MV-4-11 (cell line): Measurements from ENCODE around the gene CDK11A.

Experiments
- DNase-seq: peaks from one replicate; lab custom pipeline; 2025; lab: John Stamatoyannopoulos, UW

The CDK11A gene

GRCh38 chr1:1724035-1724864 lies at the start of gene CDK11A:
CDK11A (minus strand) TSS chr1:1724357; CDS start chr1:1722818, 1,539 bp downstream.
- DNase-seq, result peak; percentile 99

GRCh38 chr1:1773874-1774273 lies 49.7 kb upstream of the CDK11A start:
- no peak for DNase-seq

DNA sequence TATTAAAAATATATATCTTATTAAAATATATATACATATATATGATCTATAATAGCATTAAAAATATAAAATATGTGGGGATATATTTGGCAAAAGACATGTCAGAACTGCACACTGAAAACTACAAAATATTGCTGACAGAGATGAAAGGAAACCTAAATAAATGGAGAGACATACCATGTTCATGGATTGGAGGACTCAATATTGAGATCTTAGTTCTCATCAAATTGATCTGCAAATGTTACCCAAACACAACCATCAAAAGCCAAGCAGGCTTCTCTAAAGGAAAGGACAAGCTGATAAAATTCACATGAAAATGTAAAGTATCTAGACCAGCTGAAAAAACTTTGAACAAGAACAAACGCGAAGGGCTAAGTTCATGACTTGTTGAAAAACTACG lies 46.9 kb upstream of the CDK11A start:
- no peak for DNase-seq

DNA sequence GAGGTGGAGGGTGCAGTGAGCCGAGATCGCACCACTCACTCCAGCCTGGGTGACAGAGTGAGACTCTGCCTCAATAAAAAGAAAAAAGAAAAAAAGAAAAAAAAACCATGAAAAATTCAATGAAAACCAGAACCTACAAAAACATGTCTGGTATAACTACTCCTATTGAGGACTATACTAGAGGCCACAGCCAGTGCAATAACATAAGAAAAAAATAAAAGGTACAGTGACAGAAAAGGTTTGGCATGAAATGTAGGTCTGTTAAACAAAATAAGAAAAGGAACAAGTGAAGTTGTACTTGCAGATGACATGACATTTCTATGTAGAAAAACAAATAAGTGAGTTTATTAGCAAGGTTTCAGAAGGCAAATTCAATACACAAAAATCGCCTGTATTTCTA lies 45.9 kb upstream of the CDK11A start:
- DNase-seq, result no peak

DNA sequence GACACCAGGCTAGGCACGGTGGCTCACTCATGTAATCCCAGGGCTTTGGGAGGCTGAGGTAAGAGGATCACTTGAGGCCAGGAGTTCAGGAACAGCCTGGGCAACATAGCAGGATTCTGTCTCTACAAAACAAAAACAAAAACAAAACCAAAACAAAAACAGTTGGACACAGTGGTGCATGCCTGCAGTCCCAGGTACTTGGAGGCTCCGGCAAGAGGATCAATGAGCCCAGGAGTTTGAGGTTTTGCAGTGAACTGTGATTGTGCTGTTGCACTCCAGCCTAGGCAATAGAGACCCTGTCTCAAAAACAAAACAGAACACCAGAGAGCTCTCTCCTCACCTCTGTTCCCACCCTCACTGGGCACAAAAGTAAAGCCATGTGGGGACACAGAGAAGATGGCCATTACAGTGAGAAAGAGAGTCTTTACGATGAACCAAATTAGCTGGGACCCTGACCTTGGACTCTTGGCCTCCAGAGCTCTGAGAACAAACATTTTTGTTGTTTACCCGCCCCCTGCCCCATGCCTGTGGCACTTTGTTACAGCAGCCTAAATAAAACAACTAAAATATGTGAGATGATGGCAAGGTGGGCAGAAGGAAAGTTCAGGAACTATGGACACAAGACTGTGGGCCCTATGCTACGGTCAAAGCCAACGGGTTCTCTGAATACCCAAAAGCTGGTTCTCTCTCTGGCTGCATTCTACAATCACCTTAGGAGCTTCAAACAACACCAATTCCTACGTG lies 44.3 kb upstream of the CDK11A start:
- no peak for DNase-seq

DNA sequence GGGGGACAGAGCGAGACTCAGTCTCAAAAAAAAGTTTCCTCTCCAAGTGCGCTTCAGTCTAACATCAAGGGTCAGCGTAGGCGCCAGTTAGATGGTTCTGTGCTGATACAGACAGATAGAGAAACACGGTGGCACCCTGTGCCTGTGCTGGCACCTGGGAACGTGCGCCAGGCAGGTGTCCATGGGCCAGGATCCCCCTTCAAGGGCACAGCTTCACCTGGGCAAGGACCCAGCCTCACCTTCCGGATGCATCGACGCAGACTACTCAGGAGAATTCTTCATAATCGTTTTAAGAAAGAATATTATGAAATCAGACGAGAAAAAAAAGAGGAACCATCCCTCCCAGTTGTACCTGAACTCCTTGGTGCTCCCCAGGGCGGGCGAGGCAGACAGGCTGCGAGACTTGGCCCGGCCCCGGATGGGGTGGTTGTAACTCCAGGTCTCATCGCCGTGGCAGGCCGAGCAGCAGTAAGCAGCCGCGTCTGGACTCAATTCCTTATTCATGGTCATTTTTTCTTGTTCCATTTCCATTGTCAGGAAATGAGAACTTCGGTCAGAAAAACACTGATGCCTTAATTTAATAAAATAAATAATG lies 40.8 kb upstream of the CDK11A start:
- peak; percentile 59 for DNase-seq

DNA sequence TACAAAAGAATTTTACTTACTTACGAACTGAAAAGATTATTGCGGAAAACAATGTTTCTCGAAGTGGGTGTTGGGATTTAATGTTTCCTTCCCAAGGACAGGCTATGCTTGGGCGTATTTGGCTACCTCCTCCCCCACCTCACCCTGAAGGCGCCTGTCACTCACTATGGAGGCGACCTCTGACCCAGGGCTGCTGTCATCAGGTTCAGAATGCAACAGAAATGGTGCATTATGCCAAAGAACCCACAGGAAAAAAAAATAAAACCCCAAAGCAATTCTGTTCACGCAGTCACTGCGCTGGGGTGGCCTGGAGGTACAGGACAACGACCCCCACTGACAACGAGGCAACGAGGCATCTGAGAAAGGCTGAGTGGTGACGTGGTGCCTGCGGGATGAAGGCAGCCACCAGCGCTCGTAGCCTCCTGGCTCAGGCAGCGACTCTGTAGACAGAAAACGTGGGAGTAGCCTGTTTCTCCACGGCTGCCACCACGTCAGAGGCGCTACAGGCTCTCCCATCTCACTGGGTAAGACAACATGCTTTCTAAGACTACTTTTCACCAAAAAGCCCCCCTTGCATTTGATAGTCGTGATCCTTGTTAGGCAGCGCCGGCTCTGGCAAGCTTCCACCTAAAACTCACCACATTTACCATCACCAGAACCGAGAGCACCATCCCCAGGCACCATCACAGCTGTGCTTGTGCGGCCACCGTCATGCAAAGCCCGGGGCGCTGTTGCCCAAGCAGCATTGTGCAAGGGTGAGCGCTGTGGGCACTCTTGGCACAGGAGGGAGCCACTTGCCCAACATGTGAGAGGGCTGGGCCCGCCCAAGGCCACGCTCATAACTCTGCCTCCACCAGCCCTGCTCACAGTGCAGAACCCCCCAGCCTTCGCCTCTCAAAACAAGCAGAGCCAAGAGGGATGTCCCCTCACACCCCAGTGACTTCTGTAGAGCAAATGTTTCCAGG lies 39.8 kb upstream of the CDK11A start:
- peak; percentile 95 for DNase-seq

DNA sequence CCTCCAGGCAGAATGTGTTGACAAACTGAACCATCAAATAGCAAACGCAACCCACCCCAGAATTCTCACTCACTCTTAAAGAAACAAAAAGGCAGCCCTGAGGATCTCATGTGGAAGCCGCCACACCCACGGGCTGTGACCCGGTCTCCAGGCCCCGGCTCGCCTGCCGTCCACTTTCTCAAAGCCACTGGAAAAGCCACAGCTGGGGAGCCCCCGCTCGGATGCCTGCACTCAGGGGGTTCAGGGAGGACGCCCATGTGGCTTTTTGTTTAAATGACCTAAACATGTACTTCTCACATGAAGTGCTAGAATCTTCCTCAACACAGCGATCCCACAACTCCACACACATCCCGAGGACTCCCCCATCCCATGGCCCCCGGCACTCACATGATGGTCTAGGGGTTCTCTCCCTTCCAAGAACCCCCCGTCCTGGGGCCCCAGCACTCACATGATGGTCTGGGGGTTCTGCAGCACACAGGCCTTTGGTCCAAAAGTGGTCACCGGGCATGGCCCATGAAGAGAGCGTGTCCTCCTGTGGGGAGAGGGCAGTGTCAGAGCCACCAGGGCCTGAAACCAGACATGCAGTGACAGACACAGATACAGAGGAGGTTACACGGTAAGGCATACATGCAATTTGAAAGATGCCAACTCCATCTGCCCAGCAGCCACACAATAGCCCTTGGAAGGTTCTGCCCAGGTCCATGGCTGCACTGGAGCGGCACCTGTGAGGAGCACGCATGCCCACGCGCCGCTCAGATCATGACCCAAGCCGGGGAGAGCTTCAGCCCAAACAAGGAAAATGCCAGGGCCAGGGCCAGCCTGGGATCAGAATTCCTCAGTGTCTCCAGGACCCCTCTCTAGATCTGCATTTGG lies 37.6 kb upstream of the CDK11A start:
- no peak for DNase-seq

DNA sequence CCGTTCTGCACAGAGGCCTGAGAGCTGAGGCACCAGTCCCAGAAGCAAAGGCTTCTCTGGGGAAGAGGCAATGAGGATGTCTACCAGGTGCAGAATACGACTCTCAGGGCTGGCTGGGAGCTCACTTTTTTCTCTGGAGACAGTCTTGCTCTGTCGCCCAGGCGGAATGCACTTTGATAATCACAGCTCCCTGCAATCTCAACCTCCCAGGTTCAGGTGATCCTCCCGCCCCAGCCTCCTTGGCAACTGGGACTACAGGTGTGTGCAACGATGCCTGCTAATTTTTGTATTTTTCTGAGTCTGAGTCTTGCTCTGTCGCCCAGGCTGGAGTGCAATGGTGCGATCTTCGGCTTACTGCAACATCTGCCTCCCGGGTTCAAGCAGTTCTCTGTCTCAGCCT lies 36.6 kb upstream of the CDK11A start:
- DNase-seq, result no peak

DNA sequence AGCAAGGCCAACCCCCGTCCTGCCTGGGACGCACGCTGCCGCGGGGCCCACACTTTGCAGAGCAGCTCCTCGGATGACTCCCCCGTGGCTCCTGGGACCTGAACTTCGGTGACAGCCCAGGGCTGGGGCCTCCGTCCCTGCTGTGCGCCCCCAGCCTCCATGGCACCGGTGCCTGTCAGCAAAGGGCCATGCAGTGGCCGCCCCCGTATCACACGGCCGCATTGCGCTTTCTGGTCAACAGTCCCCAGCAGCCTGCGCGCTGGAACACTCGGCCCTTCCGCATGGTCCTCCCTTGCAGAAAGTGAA lies 36.1 kb upstream of the CDK11A start:
- DNase-seq, result no peak

- DNase-seq, result no peak
These were observed 35.5 kb upstream of the CDK11A start for GRCh38 chr1:1759456-1760344.

- no peak for DNase-seq
These were observed 34.7 kb upstream of the CDK11A start for GRCh38 chr1:1758692-1759455.

GRCh38 chr1:1758059-1758621 lies 34.0 kb upstream of the CDK11A start:
- DNase-seq, result no peak

DNA sequence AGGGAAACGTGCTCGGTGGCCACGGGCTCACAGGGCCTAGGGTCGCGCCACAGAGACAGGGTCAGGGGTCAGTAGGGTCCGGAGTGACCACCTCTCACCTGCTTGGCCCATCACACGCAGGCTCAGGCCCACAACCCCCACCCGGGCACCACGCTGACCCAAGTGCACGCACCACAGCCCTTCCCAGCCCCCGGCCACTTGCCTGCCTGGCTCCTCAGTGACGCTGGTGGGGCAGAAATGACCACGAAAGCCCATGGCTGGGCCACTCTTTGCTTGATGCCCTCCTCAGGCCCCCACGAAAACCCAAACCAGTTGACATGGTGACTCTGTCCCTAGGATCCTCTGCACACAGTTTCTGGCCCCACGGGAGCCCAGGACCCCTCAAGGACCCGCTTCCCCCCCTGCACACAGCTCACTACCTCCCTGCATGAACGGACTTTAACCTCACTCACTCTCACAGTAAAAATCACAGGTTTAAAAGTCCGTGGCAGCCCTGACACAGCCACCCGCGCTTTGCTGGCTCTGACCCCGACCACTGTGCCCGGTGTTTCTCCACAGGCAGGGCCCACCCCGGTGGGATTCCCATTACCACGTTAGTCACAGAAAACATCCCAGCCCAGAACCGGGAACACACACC lies 33.4 kb upstream of the CDK11A start:
- no peak for DNase-seq

GRCh38 chr1:1756661-1757421 lies 32.7 kb upstream of the CDK11A start:
- DNase-seq, result no peak

- no peak for DNase-seq
These were observed 31.7 kb upstream of the CDK11A start for GRCh38 chr1:1755852-1756251.

DNA sequence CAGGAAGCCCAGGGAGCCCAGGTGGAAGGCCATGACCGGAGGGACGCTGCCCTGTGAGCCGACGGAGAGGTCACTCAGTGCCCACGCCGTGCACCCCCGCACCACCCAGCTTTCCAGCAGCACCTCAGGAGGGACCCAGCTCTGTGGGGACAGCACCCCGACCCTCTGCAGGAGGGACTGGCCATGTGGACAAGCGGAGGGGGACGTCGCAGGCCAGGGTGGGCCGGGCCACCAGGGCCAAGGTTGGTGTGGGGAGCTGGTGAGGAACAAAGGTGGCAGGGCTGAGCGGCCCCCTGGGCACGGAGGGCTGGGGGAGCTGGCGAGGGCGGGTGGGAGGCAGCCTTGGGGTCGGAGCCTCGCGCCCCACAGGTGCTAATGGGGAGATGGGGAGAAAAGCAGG lies 31.3 kb upstream of the CDK11A start:
- DNase-seq, result no peak
